Panc1 (cell line): ENCODE measurements around the gene CHMP1B. TPM values are rescaled to one million over a fixed set of nuclear protein-coding genes. Genes with fewer than 3 reads are reported as not detected.

Experiments used
- ATAC-seq: fragments of 200-7000 bp; cut with Tn5 transposase; 2 replicates; pipeline ENCODE4 v1.9.1; 2020; ENCODE audit warnings: mild to moderate bottlenecking, moderate library complexity
- BruUV-seq: library from RNA; stranded (reverse); fragments of 400-500 nt; replicated peaks from 2 replicates; lab custom pipeline; 2021; lab: Mats Ljungman, UMichigan
- CTCF ChIA-PET: fragments of 300-600 bp; sonication (Branson Sonifier 250); formaldehyde crosslinking; loops from one replicate; lab custom pipeline; 2022; ENCODE audit warnings: antibody characterized with exemption; lab: Charles Lee
- POLR2A ChIA-PET: fragments of 300-600 bp; sonication (Branson Sonifier 250); formaldehyde crosslinking; loops from one replicate; lab custom pipeline; 2022; ENCODE audit warnings: antibody characterized with exemption; lab: Charles Lee
- DNase-seq: peaks from one replicate; pipeline ENCODE4 v3.0.0-alpha.2; 2010; ENCODE audit warnings: low read depth, low spot score
- H3K27ac ChIP-seq: 2 replicates; pipeline ENCODE4 v1.5.1; 2011; ENCODE audit warnings: mild to moderate bottlenecking, low read length, inconsistent platforms
- H3K27me3 ChIP-seq: fragments of 200-500 bp; sonication (Bioruptor generic); 2 replicates; pipeline ENCODE4 v1.6.0; 2014; ENCODE audit warnings: low read length, inconsistent platforms; ENCODE audit not compliant: control insufficient read depth, insufficient read depth
- H3K36me3 ChIP-seq: fragments of 200-500 bp; sonication (Bioruptor generic); 2 replicates; pipeline ENCODE4 v1.5.1; 2014; ENCODE audit warnings: inconsistent platforms, mild to moderate bottlenecking, low read length, moderate library complexity; ENCODE audit not compliant: control insufficient read depth, insufficient read depth
- H3K4me1 ChIP-seq: 2 replicates; pipeline ENCODE4 v1.5.1; 2011; ENCODE audit warnings: inconsistent platforms, mild to moderate bottlenecking, low read length, moderate library complexity; ENCODE audit not compliant: control insufficient read depth, insufficient read depth
- H3K4me3 ChIP-seq, 2 experiments: 2 replicates each; pipeline ENCODE4 v1.5.1; 2011 to 2012; ENCODE audit warnings: low read depth in 2 of 2, low read length in 2 of 2, mild to moderate bottlenecking in 2 of 2, inconsistent platforms in 1 of 2, moderate library complexity in 1 of 2
- H3K9me3 ChIP-seq: fragments of 200-500 bp; sonication (Bioruptor generic); 2 replicates; pipeline ENCODE4 v1.5.1; 2014; ENCODE audit warnings: low read depth, mild to moderate bottlenecking, inconsistent platforms, low read length, moderate library complexity; ENCODE audit not compliant: control insufficient read depth, insufficient read depth
- CTCF ChIP-seq: fragments of 450-650 bp; IDR thresholded peaks from 2 replicates; pipeline ENCODE4 v1.5.1; 2017; ENCODE audit warnings: mild to moderate bottlenecking
- POLR2AphosphoS5 ChIP-seq: IDR thresholded peaks from 2 replicates; pipeline ENCODE4 v1.6.1; 2012; ENCODE audit warnings: mild to moderate bottlenecking, low read depth, low read length, moderate library complexity
- SIN3A ChIP-seq: IDR thresholded peaks from 2 replicates; pipeline ENCODE4 v1.6.1; 2012; ENCODE audit warnings: low read depth, mild to moderate bottlenecking, low read length, moderate library complexity, borderline replicate concordance; ENCODE audit not compliant: insufficient read depth
- TCF7L2 ChIP-seq: IDR thresholded peaks from 2 replicates; pipeline ENCODE4 v1.6.1; 2011; ENCODE audit warnings: mild to moderate bottlenecking, low read depth, low read length, inconsistent platforms
- in situ Hi-C: cut with HindIII; loops from 2 replicates; pipeline ENCODE4 v1.10.0; 2016; ENCODE audit warnings: low sequenced_read_pairs, low pct_unique_long_range_greater_than_20kb
- intact Hi-C: fragments of 100-400 bp; cut with micrococcal nuclease; formaldehyde crosslinking; loops from one replicate; pipeline ENCODE4 v1.10.0; 2022; ENCODE audit not compliant: unreplicated experiment
- total RNA-seq: library from RNA; stranded (reverse); gene quantifications from one replicate; pipeline ENCODE4 v1.2.1, GENCODE V29; 2021; ENCODE audit not compliant: unreplicated experiment
- TF ChIP-seq, protein P1 (sequence below), 2 experiments: IDR thresholded peaks; 2 replicates each; pipeline ENCODE4 v1.6.1; 2011 to 2012; ENCODE audit warnings: low read depth in 2 of 2, control low read depth in 1 of 2, low read length in 1 of 2, mild to moderate bottlenecking in 1 of 2, moderate library complexity in 1 of 2; ENCODE audit not compliant: insufficient read depth in 1 of 2

CHMP1B gene
- total RNA-seq, 1 experiment from 2014 or later = 17.1 TPM

DNA sequence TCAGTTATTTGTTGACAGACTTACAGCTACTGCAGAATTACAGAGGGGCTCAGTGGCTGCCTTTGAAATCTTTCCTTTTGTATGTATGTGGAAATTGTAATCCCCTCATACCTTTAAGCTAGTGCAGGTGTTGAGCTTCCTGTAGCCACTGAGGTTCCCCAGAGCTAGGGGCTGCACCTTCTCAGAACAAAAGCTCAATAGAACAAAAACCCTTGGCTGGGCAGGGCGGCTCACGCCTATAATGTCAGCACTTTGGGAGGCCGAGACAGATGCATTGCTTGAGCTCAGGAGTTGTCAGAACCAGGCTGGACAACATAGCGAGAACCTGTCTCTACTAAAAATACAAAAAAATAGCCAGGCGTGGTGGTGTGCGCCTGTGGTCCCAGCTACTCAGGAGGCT is 41.3 kb upstream of the CHMP1B start:
- no TSS peak for BruUV-seq
- intact Hi-C loops = no loop called here
- no peak overlapping the region for H3K27ac ChIP-seq
- no peaks in the 10 kb centered on the region for H3K36me3 ChIP-seq
- ATAC-seq (no peak), DNase-seq (no peak)
- no peaks in the 10 kb centered on the region for H3K9me3 ChIP-seq
- H3K27me3 ChIP-seq = no peaks in the 10 kb centered on the region
- POLR2A ChIA-PET = no interaction called here
- CTCF ChIA-PET = no interaction called here
- TF ChIP-seq CTCF (no peak), SIN3A (no peak), TCF7L2 (no peak), POLR2AphosphoS5 (no peak)
- TF ChIP-seq, protein P1, sequence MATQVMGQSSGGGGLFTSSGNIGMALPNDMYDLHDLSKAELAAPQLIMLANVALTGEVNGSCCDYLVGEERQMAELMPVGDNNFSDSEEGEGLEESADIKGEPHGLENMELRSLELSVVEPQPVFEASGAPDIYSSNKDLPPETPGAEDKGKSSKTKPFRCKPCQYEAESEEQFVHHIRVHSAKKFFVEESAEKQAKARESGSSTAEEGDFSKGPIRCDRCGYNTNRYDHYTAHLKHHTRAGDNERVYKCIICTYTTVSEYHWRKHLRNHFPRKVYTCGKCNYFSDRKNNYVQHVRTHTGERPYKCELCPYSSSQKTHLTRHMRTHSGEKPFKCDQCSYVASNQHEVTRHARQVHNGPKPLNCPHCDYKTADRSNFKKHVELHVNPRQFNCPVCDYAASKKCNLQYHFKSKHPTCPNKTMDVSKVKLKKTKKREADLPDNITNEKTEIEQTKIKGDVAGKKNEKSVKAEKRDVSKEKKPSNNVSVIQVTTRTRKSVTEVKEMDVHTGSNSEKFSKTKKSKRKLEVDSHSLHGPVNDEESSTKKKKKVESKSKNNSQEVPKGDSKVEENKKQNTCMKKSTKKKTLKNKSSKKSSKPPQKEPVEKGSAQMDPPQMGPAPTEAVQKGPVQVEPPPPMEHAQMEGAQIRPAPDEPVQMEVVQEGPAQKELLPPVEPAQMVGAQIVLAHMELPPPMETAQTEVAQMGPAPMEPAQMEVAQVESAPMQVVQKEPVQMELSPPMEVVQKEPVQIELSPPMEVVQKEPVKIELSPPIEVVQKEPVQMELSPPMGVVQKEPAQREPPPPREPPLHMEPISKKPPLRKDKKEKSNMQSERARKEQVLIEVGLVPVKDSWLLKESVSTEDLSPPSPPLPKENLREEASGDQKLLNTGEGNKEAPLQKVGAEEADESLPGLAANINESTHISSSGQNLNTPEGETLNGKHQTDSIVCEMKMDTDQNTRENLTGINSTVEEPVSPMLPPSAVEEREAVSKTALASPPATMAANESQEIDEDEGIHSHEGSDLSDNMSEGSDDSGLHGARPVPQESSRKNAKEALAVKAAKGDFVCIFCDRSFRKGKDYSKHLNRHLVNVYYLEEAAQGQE (IDR thresholded peaks at IDR 0.05; ENCODE audit: insufficient read depth in 1 of 2, low read depth in 2 of 2, low read length in 1 of 2) = no peak
- in situ Hi-C loops = no loop called here
- H3K4me3 ChIP-seq = no peak overlapping the region
- H3K4me1 ChIP-seq = no peaks in the 10 kb centered on the region

DNA sequence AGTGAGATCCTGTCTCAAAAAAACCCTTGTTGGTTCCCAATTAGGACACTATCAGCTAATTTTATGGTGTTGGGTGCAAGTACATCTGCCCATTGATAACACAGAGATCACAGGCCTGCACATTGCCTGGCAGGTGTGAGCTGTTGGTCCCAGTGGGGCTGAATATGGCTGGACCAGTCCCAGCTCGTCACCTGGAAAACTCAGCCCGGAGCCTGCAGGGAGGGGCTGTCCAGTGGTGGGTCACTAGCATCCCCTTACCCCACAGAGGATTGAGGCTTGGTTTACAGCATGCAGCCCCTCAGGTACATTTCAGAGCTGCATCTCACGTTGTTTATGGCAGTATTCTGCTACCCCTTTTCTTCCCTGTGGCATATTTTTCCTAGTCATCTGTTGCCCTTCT is 40.8 kb upstream of the CHMP1B start:
- no peak overlapping the region for H3K4me3 ChIP-seq
- intact Hi-C loops = no loop called here
- no peaks in the 10 kb centered on the region for H3K36me3 ChIP-seq
- H3K9me3 ChIP-seq = no peaks in the 10 kb centered on the region
- no peaks in the 10 kb centered on the region for H3K4me1 ChIP-seq
- ChIA-PET CTCF (interaction anchor here (0.6 kb wide), 1 partner anchor 49 kb away, joined by 3 read pairs; no protein-coding TSS in a partner anchor), POLR2A (no interaction called here)
- TF ChIP-seq TCF7L2 (no peak), SIN3A (no peak), POLR2AphosphoS5 (no peak), CTCF (no peak)
- no peak overlapping the region for H3K27ac ChIP-seq
- DNase-seq (no peak), ATAC-seq (no peak)
- no peaks in the 10 kb centered on the region for H3K27me3 ChIP-seq
- in situ Hi-C loops = no loop called here
- BruUV-seq = no TSS peak
